Omental fat pad (tissue), 4 donors: ENCODE data around the gene CDCA7. TPM values are rescaled to one million over a fixed set of nuclear protein-coding genes. Genes with fewer than 3 reads are reported as not detected.
"Not testable (repeated sequence)": the region's sequence is repeated elsewhere in the genome, so short reads cannot be mapped to it uniquely, and the experiment has no call there.

ENCODE experiments used
- ATAC-seq: fragments of 150-250 bp; one replicate; pipeline ENCODE4 v1.9.1; 2016; ENCODE audit warnings: mild to moderate bottlenecking, moderate library complexity; ENCODE audit not compliant: low FRiP score
- DNase-seq: peaks from one replicate; pipeline ENCODE4 v3.0.0-alpha.2; 2019; ENCODE audit warnings: low spot score
- total RNA-seq, 4 donors: library from RNA; depleted of rRNA; stranded (reverse); fragments of >200 nt; gene quantifications; one replicate each; pipeline ENCODE4 v1.1.0, GENCODE V29; 2016
- TF ChIP-seq, protein P1 (sequence below), 3 donors: fragments of 450-650 bp; IDR thresholded peaks; one replicate each; pipeline ENCODE4 v1.5.1; 2016 to 2017; ENCODE audit warnings: antibody characterized with exemption in 3 of 3, mild to moderate bottlenecking in 3 of 3, moderate library complexity in 2 of 3

CDCA7 gene
- total RNA-seq, 4 donors from 2014 or later = 0.95 to 1.2 TPM; not detected in 2

- no peak for ATAC-seq
- TF ChIP-seq, protein P1, sequence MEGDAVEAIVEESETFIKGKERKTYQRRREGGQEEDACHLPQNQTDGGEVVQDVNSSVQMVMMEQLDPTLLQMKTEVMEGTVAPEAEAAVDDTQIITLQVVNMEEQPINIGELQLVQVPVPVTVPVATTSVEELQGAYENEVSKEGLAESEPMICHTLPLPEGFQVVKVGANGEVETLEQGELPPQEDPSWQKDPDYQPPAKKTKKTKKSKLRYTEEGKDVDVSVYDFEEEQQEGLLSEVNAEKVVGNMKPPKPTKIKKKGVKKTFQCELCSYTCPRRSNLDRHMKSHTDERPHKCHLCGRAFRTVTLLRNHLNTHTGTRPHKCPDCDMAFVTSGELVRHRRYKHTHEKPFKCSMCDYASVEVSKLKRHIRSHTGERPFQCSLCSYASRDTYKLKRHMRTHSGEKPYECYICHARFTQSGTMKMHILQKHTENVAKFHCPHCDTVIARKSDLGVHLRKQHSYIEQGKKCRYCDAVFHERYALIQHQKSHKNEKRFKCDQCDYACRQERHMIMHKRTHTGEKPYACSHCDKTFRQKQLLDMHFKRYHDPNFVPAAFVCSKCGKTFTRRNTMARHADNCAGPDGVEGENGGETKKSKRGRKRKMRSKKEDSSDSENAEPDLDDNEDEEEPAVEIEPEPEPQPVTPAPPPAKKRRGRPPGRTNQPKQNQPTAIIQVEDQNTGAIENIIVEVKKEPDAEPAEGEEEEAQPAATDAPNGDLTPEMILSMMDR (IDR thresholded peaks at IDR 0.05) = no peak
- no peak for DNase-seq
These were observed 55.9 kb downstream of the CDCA7 start for GRCh38 chr2:173410579-173410978.

DNA sequence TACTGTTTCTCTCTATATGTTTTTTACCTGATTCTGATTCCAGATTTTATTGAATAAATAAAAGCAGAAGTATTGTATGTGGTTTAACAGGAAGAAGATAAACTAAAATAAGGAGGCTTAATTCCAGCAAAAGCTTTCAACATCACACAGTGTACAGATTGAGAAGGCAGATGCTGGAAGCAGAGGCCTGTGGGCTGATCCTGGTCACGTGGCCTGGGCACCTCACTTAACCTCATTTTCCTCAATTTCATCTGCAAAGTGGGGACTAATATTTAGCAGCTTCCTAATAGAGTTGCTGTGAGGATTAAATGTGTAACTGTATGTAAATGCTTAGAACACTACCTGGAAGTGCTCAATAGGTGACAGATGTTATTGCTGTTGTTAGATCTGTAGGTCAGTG lies 58.0 kb downstream of the CDCA7 start:
- DNase-seq (no peak), ATAC-seq (no peak)

GRCh38 chr2:173414823-173415322 lies 60.2 kb downstream of the CDCA7 start:
- TF ChIP-seq, protein P1 (IDR thresholded peaks at IDR 0.05) = no peak
- no peak for ATAC-seq
- no peak for DNase-seq

More for the DNA sequence above, 58.0 kb downstream of the CDCA7 start:
- TF ChIP-seq, protein P1 (IDR thresholded peaks at IDR 0.05) = no peak

DNA sequence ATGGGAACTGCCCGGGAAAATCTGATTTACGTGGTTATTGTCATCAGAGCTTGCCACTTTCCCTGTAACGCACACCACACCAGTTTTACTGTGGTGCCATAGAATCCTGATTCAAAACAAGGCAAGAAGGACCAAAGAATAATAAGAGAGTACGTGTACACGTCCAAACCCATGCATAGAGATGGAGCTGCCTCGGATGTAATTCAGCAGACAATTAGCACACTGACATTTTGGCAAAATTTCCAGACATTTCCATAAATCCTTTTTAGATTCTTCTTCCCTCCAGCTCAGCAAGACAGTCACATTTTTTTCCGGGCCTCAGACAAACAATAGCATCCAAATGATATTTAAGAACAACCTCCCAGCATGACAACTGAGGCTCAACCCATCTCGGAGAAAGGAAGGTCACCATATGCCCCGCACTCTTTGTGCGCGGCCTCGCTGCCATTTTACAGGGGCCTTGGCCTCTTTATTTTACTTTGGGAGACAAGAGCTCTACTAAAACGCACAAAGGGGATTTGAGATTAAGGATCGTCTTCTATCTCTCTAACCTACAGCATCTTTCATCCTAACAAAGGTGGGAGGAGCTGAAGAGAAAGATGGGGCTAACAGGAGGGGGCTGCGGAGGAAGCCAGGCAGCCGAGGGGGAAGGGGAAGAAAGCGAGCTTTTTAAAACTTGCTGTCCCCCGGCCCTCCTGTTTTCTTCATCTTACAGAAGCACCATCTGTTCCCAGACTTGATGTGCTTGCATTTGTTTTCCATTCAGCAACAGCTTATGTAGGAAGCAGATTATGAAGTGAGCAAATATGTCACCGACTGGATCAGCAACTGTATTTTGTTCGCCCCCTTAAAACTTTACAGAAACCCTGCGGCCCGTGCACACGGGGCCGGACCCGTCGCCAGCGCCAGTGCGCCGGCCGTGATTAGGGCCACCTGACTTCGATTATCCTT lies 61.0 kb downstream of the CDCA7 start:
- ATAC-seq (no peak), DNase-seq (no peak)
- TF ChIP-seq, protein P1 (IDR thresholded peaks at IDR 0.05) = no peak

DNA sequence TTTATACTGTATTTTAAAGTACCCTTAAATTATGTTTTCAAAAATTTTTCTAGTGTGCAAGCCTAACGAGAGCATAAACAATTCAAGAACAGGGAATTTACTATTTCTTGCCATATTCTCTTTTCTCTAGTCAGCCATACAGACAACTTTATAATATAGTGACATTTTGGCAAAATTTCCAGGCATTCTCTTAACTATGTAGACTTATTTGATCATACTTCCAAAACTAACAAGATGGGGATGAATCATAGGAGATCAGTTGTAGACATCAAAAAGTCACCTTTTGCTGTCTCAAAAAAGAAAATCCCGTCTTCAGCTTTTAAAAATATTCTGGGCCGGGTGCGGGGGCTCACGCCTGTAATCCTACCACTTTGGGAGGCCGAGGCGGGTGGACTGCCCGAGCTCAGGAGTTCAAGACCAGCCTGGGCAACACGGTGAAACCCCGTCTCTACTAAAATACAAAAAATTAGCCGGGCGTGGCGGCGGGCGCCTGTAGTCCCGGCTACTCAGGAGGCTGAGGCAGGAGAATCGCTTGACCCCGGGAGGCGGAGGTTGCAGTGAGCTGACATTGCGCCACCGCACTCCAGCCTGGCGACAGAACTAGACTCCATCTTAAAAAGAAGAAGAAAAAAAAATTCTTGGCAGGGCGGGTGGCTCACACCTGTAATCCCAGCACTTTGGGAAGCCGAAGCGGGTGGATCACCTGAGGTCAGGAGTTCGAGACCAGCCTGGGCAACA lies 61.9 kb downstream of the CDCA7 start:
- not testable (repeated sequence) for DNase-seq, ATAC-seq

GRCh38 chr2:173417341-173417740 lies 62.7 kb downstream of the CDCA7 start:
- ATAC-seq (no peak), DNase-seq (no peak)
- TF ChIP-seq, protein P1 (IDR thresholded peaks at IDR 0.05) = no peak

DNA sequence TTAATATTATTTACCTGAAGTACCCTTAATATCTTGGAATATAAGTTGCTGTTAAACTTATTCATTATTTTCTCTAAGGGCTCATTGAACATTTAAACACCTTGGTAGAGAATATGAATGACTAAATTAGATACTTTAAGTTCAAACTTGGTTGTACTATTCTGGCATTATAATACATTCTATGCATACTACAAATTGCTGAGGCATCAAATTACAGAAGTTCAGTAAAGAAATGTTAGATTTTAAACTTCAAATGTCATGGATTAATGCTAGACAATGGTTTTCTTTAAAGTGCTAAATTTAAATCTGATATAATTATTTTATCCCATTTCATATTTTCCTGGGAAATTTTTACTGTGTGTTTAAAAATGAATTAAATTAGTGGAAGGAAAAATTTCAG lies 63.1 kb downstream of the CDCA7 start:
- TF ChIP-seq, protein P1 (IDR thresholded peaks at IDR 0.05) = no peak
- DNase-seq = no peak
- no peak for ATAC-seq
